Measurements from ENCODE around the gene CYP2W1.

The CYP2W1 gene

DNA sequence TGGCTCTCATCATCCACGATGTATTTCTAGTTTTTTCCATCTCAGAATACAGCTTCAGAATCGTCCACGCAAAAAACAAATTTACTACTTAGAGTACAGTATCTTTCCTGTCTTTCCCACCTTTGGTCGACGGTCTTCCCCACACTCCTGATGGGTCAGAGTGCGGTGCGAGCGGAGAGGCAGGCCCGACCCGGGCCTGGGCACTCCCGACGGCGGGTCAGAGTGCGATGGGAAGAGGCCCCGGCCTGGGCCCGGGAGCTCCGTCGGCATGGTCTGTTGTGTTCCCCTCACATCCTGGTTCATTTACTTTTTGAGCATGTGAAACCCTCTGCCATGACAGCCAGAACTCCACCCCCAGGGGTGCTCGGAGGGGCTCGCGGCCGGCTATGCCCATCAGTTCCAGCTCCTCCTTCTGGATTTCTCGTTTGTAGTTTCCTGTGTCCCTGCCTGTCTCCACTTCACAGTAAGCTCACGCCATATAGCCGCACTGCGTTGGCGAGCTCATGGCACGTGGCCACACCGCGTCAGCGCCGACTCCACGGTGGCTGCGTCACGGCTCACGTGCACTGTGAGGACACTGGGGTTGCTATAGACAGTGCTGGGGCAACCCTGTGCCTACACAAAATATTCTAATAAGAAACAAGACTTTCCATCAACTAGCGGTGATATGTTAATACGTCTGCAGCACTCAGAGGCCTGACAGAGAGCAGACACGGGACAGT, 15.5 kb upstream of the CYP2W1 start:
- no peak for DNase-seq

DNA sequence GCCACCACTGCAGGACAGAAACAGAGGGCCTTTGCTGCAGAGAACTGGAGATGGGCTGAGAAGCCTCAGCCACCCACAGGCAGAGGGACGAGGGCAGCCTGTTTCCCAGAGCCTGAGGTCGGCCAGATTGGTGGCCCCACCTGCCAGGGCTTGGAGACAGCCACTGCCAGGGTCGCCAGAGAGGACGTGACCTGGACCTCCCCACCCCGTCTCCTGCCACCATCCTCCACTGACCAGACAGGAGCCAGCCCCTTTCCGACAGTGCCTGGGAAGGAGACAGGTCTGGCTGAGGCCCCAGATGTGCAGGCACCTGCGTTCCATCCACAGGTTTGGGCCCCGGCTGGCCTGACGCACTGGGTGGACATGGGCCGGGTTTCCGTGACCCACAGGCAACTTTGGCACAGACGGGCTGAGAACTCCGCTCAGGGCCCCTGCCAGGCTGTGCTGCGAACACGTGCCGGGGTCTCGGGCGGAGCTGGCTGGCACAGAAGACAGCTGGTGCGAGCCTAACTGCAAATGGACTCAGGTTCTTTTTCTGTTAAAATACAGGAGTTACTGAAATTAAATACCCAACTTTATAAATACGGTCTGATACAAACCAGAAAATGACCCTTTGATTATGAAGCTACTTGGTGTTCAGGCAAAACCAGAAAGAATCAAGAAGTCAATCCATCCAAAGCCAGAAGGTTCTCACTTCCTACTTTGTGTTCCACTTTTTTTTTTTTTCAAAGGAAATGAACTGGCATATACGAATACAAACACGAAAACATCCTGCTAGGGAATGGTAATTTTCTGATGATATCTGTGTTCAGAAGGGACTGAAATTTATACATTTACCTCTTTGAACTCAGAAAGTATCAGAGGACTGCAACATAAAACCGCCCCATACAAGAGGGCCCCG, 14.5 kb upstream of the CYP2W1 start:
- DNase-seq: no peak

DNA sequence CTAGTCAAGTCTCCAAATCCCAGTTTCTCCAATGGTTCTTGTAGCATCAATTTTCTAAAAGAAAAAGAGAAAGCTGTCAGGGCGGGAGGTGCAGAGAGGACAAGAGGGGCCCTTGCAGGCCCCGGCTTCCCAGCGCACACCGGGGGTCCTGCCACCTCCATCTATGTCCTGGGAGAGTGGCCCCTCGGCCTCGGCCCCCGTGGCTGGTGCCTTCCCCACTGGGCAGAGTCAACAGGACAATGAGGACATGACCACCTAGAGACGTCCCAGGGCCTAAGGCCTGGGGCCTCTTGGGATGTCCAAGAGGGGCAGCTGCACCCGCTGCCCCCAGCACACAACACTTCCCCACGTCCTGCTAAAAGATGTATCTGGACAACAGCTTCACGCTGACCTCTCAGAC, 13.6 kb upstream of the CYP2W1 start:
- DNase-seq: no peak

DNA sequence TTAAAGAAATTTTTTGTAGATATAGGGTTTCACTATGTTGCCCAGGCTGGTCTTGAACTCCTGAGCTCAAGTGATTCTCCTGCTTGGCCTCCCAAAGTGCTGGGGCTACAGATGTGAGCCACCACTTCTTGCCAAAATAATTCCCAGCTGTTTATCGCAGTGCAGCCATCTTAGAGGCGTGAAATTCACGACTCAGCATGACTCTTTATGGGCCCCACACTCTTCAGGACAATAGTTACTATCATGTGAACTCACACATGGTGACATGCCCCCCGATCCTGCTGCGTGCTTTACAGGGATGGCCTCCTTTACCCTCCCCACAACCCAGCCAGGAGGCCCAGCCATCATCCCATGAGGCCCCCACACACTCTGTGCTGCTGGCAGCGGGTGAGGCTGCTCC, 12.2 kb upstream of the CYP2W1 start:
- DNase-seq: no peak

DNA sequence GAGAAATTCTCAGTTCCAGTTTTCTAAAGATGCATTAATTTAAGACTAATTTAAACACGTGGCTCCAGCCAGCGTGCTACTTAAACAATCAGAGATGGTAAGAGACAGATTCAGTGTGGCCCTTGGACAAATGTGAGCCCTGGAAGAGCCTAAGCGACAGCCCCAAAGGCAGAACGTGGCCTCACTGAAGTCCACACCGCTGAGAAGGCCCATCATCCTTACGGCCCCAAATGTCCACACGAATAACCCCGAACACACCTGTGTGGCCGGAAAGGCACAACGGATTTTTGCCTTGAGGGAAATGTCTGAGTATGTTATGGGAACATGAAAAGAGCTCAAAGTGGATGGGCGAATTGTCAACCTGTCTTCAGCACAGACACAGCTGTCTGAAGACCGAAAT, 10.9 kb upstream of the CYP2W1 start:
- DNase-seq: no peak

DNA sequence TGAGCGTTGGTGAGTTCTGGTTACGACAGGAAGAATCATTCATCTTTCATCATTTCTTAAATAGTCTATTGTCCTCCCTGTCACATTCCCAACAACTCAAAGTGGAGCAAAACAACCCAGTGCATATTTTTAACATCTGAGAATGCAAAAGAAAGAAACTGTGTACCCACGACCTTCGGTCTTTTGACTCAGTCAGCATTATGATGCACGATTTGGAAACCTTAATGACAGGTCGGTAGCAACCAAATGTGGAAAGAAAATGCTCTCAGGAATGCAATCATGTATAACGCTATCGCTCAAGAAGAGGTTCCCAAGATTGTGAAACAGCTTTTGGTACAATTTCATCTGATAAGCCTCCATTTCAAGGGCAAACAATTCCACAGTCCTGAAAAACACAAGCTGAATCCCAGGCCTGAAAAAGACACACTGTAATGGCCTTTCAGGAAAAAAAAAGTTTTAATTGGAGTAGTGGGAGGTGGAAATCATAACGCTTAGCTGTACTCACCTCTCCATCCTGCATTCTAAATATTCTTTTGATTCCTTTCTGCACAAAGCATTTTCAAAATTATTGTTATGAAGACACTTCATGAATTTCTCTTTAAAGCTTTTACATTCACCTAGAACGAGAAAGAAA, 10.2 kb upstream of the CYP2W1 start:
- DNase-seq: no peak

DNA sequence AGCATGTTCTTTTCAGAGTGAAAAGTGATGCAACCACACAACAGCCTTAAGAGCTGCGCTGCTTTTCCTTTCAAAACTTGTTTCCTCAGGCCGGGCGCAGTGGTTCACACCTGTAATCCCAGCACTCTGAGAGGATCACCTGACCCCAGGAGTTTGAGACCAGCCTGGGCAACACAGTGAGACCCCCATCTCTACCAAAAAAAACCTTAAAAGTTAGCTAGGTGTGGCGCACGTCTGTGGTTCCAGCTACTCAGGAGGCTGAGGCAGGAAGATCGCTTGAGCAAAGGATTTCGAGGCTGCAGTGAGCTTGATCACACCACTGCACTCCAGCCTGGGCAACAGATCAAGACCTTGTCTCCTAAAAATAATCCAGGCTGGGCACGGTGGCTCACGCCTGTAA, 9.7 kb upstream of the CYP2W1 start:
- no peak for DNase-seq

DNA sequence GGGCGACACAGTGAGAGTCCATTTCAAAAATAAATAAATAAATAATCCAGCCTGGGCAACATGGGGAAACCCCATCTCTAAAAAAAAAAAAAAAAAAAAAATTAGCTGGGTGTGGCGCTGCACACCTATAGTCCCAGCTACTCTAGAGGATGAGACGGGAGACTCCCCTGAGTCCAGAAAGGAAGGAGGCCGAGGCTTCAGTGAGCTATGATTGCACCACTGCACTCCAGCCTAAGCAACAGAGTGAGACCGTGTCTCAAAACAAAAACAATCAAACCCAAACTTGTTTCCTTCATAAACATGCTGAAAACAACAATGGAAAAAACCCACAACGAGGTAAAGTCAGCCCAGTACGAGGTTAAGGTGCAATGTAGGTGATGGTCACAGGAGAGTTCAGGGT, 8.8 kb upstream of the CYP2W1 start:
- DNase-seq: peak; percentile 14 to 17

DNA sequence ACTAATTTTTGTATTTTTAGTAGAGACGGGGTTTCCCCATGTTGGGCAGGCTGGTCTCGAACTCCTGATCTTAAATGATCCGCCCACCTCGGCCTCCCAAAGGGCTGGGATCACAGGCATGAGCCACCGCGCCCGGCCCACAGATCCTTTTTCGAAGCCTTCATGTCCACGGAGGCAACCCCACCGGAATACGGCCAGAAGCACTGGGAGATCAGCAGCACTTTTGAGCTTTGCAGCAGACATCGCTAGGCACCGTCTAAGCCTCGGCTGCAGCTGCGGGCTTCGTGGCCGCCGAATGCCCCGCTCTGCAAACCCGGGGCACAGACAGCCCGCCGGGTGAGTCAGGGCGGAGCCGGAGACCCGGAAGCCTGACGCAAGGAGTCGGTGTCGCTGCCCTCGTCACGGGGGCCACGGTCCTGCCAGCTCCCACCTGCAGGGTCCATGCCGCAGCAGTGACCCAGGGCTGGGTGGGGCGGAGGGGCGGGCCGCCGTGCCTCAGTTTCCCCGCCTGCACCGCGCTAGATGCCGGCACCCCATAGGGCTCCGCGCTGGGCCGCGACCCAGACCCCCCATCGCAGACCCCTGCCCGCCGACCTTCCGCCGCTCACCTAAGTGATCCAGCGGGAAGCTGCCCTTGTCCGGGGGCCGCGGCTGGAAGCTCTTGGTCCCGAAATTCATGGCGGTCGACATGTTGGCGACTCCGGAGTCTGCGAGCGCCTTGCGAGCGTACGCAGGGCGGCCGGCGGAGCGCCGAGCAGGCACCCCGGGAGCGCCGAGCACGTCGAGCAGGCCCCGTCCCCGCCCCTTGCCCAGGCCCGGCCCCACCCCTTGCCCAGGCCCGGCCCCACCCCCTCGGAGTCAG, 7.9 kb upstream of the CYP2W1 start, which contains the start of gene COX19:
Gene COX19 (minus strand): TSS at position 730 of the 862 bp plus-strand sequence. CDS start 40 bp downstream, at position 690.
- DNase-seq: peak; percentile 47 to 59

DNA sequence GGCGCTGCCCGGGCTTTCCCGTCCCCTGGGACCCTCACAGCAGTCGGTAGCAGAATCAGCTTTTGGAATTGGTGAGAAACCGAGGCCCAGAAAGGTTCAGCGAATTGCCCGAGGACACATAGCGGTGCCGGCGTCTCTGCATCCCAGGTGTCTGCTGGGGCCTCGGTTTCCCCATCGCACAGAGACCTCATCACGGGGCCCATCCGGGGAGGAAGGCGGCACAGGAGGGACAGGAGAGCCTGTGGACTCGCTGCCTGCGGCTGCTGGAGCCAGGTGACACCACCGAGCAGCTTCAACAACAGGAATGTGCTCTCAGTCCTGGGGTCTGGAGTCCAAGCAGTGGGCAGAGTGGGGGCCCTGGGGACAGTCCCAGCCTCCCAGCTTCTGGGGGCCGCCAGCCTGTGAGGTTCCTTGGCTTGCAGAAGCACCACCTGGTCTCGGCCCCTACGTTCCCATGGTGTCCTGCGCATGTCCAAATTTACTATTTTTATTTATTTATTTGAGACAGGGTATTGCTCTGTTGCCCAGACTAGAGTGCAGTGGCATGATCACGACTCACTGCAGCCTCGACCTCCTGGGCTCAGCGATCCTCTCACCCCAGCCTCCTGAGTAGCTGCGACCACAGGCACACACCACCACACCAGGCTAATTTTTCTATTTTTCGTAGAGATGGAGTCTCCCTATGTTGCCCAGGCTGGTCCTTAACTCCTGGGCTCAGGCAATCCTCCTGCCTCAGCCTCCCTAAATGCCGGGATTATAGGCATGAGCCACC, 7.1 kb upstream of the CYP2W1 start:
- no peak for DNase-seq

DNA sequence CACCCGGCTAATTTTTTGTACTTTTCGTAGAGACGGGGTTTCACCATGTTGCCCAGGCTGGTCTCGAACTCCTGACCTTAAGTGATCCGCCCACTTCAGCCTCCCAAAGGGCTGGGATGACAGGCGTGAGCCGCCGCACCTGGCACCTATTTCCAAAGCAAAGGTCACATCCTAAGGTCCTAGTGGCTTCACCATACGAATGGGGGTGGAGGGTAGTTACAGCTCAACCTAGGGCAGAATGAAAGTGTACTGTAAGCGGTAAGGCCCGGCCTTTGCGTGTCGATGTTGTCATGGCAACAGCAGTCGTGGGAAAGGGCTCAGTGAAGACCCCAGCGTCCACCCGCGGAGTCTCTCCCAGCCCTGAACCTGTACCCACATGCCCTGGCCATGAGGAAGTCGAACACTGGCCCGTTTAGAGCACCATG, 6.1 kb upstream of the CYP2W1 start:
- DNase-seq: no peak

DNA sequence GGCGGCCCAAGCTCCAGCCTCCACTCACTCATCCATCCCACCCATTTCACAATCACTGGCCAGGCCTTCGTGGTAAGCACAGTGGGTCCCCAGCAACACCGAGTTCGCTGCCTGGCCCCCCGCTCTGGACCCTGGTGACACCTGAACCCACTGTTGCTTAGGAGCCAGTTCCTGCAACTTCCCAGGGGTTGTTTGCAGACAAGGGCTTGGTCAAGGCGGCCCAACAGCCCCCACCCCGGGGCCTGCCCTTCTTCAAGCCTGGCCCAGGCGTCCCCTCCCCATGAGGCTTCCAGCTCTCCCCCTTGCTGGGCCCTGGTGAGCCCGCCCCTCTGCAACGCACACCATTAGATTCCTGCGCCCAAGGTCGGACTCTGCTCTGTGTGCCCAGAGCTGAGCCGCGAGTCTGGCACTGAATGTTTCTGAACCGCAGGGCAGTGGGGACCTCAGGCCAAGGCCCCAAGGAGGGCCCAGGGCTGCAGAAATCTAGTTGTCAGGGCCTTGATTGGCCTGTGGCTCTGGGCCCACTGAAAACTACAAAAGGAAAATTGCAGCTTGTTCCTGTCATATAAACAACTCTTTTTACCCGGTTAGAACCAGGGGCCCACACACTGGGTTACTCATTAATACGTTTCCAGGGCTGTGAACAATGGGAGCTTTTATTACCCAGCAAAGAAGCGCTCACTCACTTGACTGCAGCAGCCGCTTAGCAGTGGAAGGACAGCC, 5.5 kb upstream of the CYP2W1 start:
- DNase-seq: no peak

DNA sequence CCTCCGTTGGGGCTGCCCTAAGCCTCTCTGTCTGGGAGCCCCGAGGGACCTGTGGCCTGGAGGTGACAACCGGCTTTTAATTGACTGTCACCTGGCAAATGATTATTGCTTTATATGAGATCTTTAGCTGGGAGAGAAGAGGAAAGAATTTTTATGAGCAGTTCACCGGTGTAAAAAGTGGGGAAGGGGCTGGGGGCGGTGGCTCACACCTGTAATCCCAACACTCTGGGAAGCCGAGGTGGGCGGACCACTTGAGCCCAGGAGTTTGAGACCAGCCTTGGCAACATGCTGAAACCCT, 5.0 kb upstream of the CYP2W1 start:
- no peak for DNase-seq

DNA sequence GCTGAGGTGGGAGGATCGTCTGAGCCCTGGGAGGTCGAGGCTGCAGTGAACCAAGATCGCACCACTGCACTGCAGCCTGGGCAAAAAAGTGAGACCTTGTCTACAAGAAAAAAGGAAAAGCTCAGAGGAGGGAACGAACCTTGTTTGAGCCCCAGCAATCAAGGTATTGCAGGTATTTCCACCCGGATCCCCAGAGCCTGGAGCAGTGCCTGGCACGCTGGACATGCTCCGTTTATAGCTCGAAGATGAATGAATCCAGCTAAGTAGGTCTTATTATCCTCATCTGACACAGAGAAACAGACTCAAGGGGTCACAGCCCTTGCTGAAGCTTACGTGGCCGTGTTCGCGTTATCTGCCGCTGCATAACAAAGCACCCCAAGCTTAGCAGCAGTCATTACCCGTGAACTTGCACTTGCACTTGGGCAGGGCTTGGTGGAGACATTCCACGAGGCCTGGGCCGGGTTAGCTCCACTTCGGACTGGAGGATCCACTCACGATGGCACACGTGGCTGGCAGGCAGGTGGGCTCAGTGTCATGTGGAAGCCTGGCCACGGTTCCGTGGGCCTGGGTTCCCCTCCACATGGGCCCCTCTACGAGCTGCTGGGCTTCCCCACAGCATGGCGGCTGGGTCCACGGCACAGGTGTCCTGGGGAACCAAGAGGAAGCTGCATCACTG, 4.4 kb upstream of the CYP2W1 start:
- DNase-seq: no peak

DNA sequence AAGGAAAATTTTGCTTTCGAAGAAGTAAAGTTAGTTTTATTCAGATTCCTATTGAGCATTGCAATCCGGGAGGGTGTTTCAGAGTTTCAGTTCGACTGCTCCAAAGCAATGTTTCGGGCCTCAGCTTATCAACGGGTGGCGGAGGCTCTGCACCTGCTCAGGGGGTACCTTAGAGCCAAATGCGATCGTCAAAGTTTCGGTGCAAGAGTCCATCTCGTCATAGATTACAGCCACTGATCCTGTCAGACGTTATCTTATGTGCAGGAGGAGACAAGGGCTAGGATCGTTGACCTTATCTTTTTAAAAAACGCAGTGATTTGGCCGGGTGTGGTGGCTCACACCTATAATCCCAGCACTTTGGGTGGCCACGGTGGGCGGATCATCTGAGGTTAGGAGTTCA, 3.8 kb upstream of the CYP2W1 start:
- DNase-seq: no peak

DNA sequence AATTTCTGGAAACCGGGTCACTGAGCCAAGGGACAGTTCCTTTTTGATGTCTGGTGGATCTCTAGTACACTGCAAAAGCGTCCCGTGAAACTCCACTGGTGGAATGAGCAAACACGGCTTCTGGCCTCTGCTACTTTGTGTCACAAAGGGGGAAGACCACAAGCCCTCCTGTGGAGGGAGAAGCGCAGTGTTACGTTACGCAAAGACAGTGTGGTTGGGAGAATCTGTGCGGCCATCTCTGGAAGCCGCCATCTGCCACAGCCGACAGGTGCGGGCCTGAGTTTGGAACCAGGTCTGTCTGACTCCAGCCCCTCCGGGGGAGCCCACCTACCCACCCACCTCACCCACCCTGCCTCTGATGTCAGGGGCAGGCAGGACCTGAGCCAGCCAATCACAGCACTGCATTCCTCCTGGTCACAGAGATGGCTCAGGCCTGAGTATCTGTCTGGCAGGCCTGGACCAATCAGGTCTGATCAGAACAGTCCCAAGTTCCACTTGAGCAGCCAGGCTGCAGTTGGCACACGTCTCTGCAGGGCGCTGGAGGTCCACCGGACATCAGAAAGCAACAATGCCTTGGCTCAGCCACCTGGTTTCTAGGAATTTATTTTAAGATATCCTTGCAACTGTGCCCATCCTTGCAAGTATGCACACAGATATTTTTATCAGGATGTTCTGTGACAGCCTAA, 3.0 kb upstream of the CYP2W1 start:
- DNase-seq: no peak

DNA sequence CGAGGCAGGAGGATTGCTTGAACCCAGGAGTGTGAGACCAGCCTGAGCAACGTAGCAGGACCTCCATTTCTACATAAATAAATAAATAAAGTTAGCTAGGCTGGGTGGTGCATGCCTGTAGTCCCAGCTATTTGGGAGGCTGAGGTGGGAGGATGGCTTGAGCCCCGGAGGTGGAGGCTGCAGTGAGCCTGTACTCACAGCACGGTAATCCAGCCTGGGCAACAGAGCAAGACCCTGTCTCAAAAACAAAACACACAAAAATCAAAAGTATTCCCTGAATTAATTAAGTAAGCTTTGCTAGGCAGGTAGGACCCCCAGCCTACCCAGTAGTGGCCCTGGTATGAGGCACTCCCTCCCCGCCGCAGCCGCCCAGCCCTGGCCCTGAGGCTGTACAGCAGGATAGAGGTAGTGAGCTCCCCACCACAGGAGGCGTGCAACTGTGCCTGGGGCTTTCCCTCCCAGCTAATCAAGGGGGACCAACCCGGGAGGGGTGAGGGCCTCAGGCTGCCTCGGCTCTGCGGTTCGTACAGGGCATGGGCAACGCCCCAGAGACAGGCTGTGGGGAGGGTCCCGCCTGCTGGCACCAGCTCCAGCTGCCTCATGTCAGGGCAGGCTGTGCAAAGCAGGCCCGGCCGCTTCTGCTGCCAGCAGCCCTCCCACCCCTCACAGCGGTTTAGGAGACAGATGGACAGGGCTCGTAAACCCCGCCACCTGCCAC, 1.0 kb upstream of the CYP2W1 start:
- no peak for DNase-seq

DNA sequence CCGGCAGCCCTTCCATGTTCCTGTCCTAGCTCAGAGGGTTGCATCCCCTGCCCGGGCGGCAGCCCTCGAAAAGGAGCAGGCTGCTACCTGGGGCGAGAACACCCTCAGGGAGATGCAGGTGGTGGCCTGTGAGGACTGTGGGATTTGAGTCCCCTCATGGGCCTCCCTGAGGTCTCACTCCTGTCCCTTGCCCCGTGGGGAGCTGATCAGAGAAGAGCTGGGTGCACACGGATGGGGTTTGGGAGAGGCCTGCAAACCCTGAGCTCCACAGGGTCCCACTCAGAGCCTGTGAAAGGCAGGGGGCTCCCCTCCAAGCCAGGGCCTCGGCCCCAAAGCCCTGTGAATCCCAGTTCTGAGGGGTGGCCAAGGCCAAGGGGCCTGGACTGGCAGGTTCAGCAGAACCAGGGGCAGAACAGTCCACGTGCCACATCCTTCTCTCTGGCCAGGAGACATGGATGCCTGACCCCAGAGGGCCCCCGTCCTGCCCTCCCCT, 424 bp upstream of the CYP2W1 start:
- DNase-seq: no peak

DNA sequence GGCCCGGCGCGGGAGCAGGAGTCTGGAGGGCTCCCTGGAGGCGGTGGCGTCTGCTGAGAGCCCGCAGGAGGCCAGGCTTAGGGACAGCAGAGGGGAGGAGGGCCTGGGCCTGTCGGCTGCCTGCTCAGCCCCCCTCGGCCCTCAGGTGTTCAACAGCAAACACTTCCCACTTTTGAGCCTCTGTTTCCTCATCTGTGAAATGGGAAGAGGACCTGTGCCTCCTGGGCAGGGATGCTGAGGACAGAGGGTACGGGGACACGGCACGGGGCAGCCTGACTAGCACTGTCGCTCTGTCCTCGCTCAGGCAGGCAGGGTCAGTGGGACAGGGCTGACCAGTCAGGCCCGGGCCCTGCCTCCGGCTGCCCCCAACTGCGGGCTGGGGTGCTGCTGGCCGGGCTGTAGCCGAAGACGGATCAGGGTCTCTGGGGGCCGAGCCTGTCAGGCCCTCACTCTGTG, 663 bp downstream of the CYP2W1 start:
- DNase-seq: no peak

Measured in AML-193 (cell line).